GOT3 (cell line): ENCODE measurements around the gene C6orf62.
"Not testable (repeated sequence)": the region's sequence is repeated elsewhere in the genome, so short reads cannot be mapped to it uniquely, and the experiment has no call there.

Experiments used
- DNase-seq: peaks from one replicate; lab custom pipeline; 2025; ENCODE audit warnings: mixed read lengths; lab: John Stamatoyannopoulos, UW

Gene C6orf62

GRCh38 chr6:24719125-24719971 lies at the start of gene C6orf62:
TSS of gene C6orf62 (minus strand) at chr6:24719154. CDS start at chr6:24718668, 486 bp downstream.
- DNase-seq = no peak

- DNase-seq = no peak
These were observed 49.4 kb upstream of the C6orf62 start for GRCh38 chr6:24768361-24768760.

GRCh38 chr6:24766680-24767462 lies 47.9 kb upstream of the C6orf62 start:
- DNase-seq = no peak

GRCh38 chr6:24765968-24766367 lies 47.0 kb upstream of the C6orf62 start:
- DNase-seq = not testable (repeated sequence)

- not testable (repeated sequence) for DNase-seq
These were observed 46.2 kb upstream of the C6orf62 start for GRCh38 chr6:24764833-24765828.

GRCh38 chr6:24763578-24763977 lies 44.6 kb upstream of the C6orf62 start:
- no peak for DNase-seq

- no peak for DNase-seq
These were observed 42.9 kb upstream of the C6orf62 start for GRCh38 chr6:24761851-24762250.

- no peak for DNase-seq
These were observed 42.4 kb upstream of the C6orf62 start for GRCh38 chr6:24761193-24761835.

GRCh38 chr6:24760210-24760609 lies 41.3 kb upstream of the C6orf62 start:
- DNase-seq = no peak

GRCh38 chr6:24759718-24760117 lies 40.8 kb upstream of the C6orf62 start:
- no peak for DNase-seq

- no peak for DNase-seq
These were observed 38.7 kb upstream of the C6orf62 start for GRCh38 chr6:24757611-24758010.

- no peak for DNase-seq
These were observed 36.3 kb upstream of the C6orf62 start for GRCh38 chr6:24755279-24755678.

- DNase-seq = not testable (repeated sequence)
These were observed 35.4 kb upstream of the C6orf62 start for GRCh38 chr6:24754378-24754777.

- DNase-seq = no peak
These were observed 34.6 kb upstream of the C6orf62 start for GRCh38 chr6:24753545-24753944.

GRCh38 chr6:24752917-24753492 lies 34.1 kb upstream of the C6orf62 start:
- DNase-seq = no peak

GRCh38 chr6:24752503-24752902 lies 33.5 kb upstream of the C6orf62 start:
- no peak for DNase-seq

GRCh38 chr6:24750878-24751277 lies 31.9 kb upstream of the C6orf62 start:
- DNase-seq = not testable (repeated sequence)

- DNase-seq = no peak
These were observed 30.3 kb upstream of the C6orf62 start for GRCh38 chr6:24749297-24749696.

- DNase-seq = no peak
These were observed 26.0 kb upstream of the C6orf62 start for GRCh38 chr6:24744911-24745310.

GRCh38 chr6:24743944-24744335 lies 25.0 kb upstream of the C6orf62 start:
- no peak for DNase-seq
